Esophagus muscularis mucosa (tissue), 4 donors: ENCODE data around the gene NUDT16. TPM values are rescaled to one million over a fixed set of nuclear protein-coding genes. Genes with fewer than 3 reads are reported as not detected.

Source experiments
- DNase-seq: peaks from one replicate; pipeline ENCODE4 v3.0.0-alpha.2; 2017; ENCODE audit errors: extremely low spot score
- H3K27ac ChIP-seq, 4 donors: fragments of 200-600 bp; sonication (generic); replicated peaks in 1 of 4; 1 replicate in 3 of 4; 2 replicates in 1 of 4; pipeline ENCODE4 v1.5.1; 2016 to 2019; ENCODE audit warnings: mild to moderate bottlenecking in 1 of 4
- H3K27me3 ChIP-seq, 4 donors: fragments of 200-600 bp; sonication (generic); one replicate each; pipeline versions ENCODE4 v1.5.1 to v1.6.0; 2016 to 2019
- H3K36me3 ChIP-seq, 4 donors: fragments of 200-600 bp; sonication (generic); one replicate each; pipeline ENCODE4 v1.5.1; 2016 to 2019
- H3K4me1 ChIP-seq, 4 donors: fragments of 200-600 bp; sonication (generic); one replicate each; pipeline ENCODE4 v1.5.1; 2016 to 2019
- H3K4me3 ChIP-seq, 4 donors: fragments of 200-600 bp; sonication (generic); 1 replicate in 2 of 4; 2 replicates in 2 of 4; pipeline ENCODE4 v1.5.1; 2016 to 2019; ENCODE audit warnings: mild to moderate bottlenecking in 4 of 4, moderate library complexity in 1 of 4
- H3K9me3 ChIP-seq, 4 donors: fragments of 200-600 bp; sonication (generic); 1 replicate in 3 of 4; 2 replicates in 1 of 4; pipeline ENCODE4 v1.5.1; 2016 to 2019
- EP300 ChIP-seq: sonication (generic); formaldehyde crosslinking; IDR thresholded peaks from one replicate; pipeline ENCODE4 v1.6.1; 2017; ENCODE audit warnings: antibody characterized with exemption
- POLR2A ChIP-seq: fragments of 450-650 bp; IDR thresholded peaks from one replicate; pipeline ENCODE4 v1.6.1; 2017; ENCODE audit warnings: antibody characterized with exemption, moderate library complexity, mild to moderate bottlenecking, low read depth
- POLR2AphosphoS5 ChIP-seq, 2 donors: sonication (generic); formaldehyde crosslinking; IDR thresholded peaks; one replicate each; pipeline ENCODE4 v1.6.1; 2017; ENCODE audit warnings: antibody characterized with exemption in 2 of 2
- WGBS: methylation state at CpG from one replicate; pipeline ENCODE4 v1.1.5; 2018; 5-methylcytosine and 5-hydroxymethylcytosine counted together
- intact Hi-C: fragments of 100-400 bp; cut with DNase I; formaldehyde crosslinking; loops from one replicate; pipeline ENCODE4 v1.15.1; 2023
- total RNA-seq, 4 donors: library from RNA; depleted of rRNA; stranded (reverse); fragments of >200 nt; gene quantifications; one replicate each; pipeline versions ENCODE4 v1.1.0 to v1.2.1, GENCODE V29; 2016
- TF ChIP-seq, protein P1 (sequence below), 3 experiments: fragments of 200-600 bp in 2 of 3; fragments of 450-650 bp in 1 of 3; sonication (generic) in 2 of 3; IDR thresholded peaks; one replicate each; pipeline ENCODE4 v1.5.1; 2017 to 2019; ENCODE audit warnings: antibody characterized with exemption in 3 of 3, mild to moderate bottlenecking in 2 of 3, moderate library complexity in 1 of 3

The NUDT16 gene
- 10 to 100 TPM; 28.1 to 41.9 (median 34.0) TPM for total RNA-seq

GRCh38 chr3:131381445-131382291 lies at the start of gene NUDT16:
NUDT16 (plus strand) TSS chr3:131381774; CDS start chr3:131381805, 31 bp downstream.
- no peak for TF ChIP-seq EP300
- TF ChIP-seq POLR2A: peak; percentile 85
- peak; percentile 90 to 98 for TF ChIP-seq POLR2AphosphoS5 (IDR thresholded peaks at IDR 0.05)
- peak within 1 kb of the TSS; percentile 90 to 93 (median 90) for H3K27ac ChIP-seq
- H3K4me1 ChIP-seq: peaks cover 30 to 60% (median 50%) of the 10 kb centered on the region in 4 donors
- intact Hi-C loops: loop anchor here (5.0 to 10.0 kb wide), 4 partner anchors 121 to 637 kb away; partner anchors contain the start of genes ATP2C1, MRPL3 and PIK3R4
- H3K27me3 ChIP-seq: no peaks in the 10 kb centered on the region
- WGBS: 0% methylated on average over 46 of the region's 73 CpGs
- peaks cover 0 to 36% (median 9%) of the 10 kb centered on the region in 4 donors for H3K36me3 ChIP-seq
- H3K9me3 ChIP-seq: no peaks in the 10 kb centered on the region
- peak within 1 kb of the TSS; percentile 65 to 93 (median 84) for H3K4me3 ChIP-seq
- DNase-seq: peak; percentile 99

DNA sequence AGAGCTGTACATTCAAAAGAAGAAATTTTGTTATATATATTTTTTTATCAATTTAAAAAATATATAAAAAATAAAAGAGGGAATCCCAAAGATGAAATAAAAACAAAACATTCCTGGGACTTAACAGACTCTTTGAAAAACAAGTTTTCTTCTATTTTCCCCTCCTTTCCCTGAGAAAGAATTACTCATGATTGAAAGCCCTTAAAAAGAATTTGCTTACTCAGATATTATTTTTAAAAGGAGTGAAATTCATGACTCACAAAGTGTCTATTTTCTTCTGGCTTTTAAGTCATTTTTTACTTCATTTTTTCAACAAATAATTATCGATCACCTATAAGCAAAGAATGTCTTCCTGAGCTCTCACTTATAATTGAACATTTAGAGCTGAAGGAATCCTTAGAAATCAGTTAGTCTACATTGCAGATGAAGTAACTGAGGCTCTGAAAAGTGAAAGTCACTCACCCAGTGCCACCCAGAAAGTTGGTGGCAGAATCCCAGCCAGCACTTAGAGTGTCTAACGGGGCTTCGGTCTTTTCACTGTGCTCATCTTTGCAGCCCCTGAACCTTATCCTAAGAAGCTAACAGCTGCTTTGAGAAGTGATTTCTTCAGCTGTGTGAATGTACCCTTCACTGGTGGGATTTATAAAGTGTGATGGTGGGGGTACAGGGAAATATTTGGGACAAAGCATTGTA lies 42.5 kb upstream of the NUDT16 start:
- WGBS: 75% methylated on average over 3 of the region's 3 CpGs
- Histone ChIP-seq H3K27me3 (no peaks in the 10 kb centered on the region), H3K4me1 (peaks cover 0 to 7% (median 0%) of the 10 kb centered on the region in 4 donors), H3K27ac (no peak overlapping the region), H3K4me3 (no peak overlapping the region), H3K9me3 (peaks cover 0 to 6% (median 0%) of the 10 kb centered on the region in 4 donors), H3K36me3 (no peaks in the 10 kb centered on the region)
- intact Hi-C loops: no loop called here
- TF ChIP-seq POLR2AphosphoS5 (IDR thresholded peaks at IDR 0.05) (no peak), POLR2A (no peak), EP300 (no peak)
- TF ChIP-seq, protein P1, sequence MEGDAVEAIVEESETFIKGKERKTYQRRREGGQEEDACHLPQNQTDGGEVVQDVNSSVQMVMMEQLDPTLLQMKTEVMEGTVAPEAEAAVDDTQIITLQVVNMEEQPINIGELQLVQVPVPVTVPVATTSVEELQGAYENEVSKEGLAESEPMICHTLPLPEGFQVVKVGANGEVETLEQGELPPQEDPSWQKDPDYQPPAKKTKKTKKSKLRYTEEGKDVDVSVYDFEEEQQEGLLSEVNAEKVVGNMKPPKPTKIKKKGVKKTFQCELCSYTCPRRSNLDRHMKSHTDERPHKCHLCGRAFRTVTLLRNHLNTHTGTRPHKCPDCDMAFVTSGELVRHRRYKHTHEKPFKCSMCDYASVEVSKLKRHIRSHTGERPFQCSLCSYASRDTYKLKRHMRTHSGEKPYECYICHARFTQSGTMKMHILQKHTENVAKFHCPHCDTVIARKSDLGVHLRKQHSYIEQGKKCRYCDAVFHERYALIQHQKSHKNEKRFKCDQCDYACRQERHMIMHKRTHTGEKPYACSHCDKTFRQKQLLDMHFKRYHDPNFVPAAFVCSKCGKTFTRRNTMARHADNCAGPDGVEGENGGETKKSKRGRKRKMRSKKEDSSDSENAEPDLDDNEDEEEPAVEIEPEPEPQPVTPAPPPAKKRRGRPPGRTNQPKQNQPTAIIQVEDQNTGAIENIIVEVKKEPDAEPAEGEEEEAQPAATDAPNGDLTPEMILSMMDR (IDR thresholded peaks at IDR 0.05): no peak
- DNase-seq: no peak

DNA sequence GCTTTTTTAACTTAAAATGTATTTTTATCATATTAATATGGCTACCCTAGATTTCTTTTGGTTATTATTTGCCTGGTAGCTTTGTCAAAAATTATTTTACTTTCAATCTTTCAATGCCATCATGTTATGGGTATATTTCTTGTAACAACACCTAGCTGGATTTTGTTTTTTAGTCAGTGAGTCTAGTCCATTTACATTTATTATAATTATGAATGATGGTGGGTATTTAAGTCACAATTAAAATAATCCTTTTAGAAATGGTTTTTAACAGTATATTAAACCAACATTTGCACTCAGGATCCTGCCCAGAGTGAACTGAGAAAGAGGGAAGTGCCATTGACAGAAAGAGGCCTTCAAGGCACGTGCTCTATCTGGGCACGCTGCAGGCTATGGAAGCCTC lies 39.8 kb upstream of the NUDT16 start:
- intact Hi-C loops: no loop called here
- H3K9me3 ChIP-seq: peaks cover 0 to 6% (median 0%) of the 10 kb centered on the region in 4 donors
- no peaks in the 10 kb centered on the region for H3K27me3 ChIP-seq
- TF ChIP-seq POLR2A (no peak), POLR2AphosphoS5 (IDR thresholded peaks at IDR 0.05) (no peak), EP300 (no peak)
- TF ChIP-seq, protein P1 (IDR thresholded peaks at IDR 0.05): no peak
- no peak overlapping the region for H3K4me3 ChIP-seq
- no peaks in the 10 kb centered on the region for H3K36me3 ChIP-seq
- no peak for DNase-seq
- whole genome bisulfite sequencing: 100% methylated on average over 2 of the region's 2 CpGs
- H3K4me1 ChIP-seq: peaks cover 0 to 7% (median 0%) of the 10 kb centered on the region in 4 donors
- H3K27ac ChIP-seq: no peak overlapping the region

- Histone ChIP-seq H3K27ac (no peak overlapping the region), H3K36me3 (no peaks in the 10 kb centered on the region), H3K4me3 (no peak overlapping the region), H3K4me1 (peaks cover 0 to 9% (median 3%) of the 10 kb centered on the region in 4 donors), H3K27me3 (no peaks in the 10 kb centered on the region), H3K9me3 (peaks cover 0 to under 1% (median 0%) of the 10 kb centered on the region in 4 donors)
- no peak for DNase-seq
- WGBS: 89% methylated on average over 2 of the region's 2 CpGs
- intact Hi-C loops: no loop called here
- TF ChIP-seq POLR2A (no peak), POLR2AphosphoS5 (IDR thresholded peaks at IDR 0.05) (no peak)
- TF ChIP-seq, protein P1 (IDR thresholded peaks at IDR 0.05): no peak
Measured at GRCh38 chr3:131348911-131349310, 32.7 kb upstream of the NUDT16 start.

DNA sequence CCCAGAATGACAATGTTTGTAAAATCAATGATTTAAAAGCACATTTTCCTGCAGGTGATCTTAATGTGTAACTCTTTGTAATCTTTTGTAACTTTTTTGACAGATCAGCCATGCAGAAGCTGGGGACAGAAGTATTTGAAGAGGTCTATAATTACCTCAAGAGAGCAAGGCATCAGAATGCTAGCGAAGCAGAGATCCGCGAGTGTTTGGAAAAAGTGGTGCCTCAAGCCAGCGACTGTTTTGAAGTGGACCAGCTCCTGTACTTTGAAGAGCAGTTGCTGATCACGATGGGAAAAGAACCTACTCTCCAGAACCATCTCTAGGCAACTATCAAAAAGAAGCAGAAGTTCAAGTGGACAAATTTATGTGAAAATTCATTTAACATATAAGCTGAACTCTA lies 32.1 kb upstream of the NUDT16 start:
- WGBS: 85% methylated on average over 5 of the region's 5 CpGs
- intact Hi-C loops: no loop called here
- H3K36me3 ChIP-seq: no peaks in the 10 kb centered on the region
- no peak overlapping the region for H3K4me3 ChIP-seq
- H3K27ac ChIP-seq: no peak overlapping the region
- no peak for TF ChIP-seq POLR2A
- no peak for TF ChIP-seq EP300
- TF ChIP-seq, protein P1 (IDR thresholded peaks at IDR 0.05): no peak
- no peak for TF ChIP-seq POLR2AphosphoS5 (IDR thresholded peaks at IDR 0.05)
- no peak for DNase-seq
- H3K4me1 ChIP-seq: peaks cover 0 to 9% (median 3%) of the 10 kb centered on the region in 4 donors
- H3K27me3 ChIP-seq: no peaks in the 10 kb centered on the region
- no peaks in the 10 kb centered on the region for H3K9me3 ChIP-seq
